ENCODE data around the gene MPHOSPH9. TPM values are rescaled to one million over a fixed set of nuclear protein-coding genes. Genes with fewer than 3 reads are reported as not detected.

MPHOSPH9 gene
- total and polyA plus RNA-seq, 8 donors = 3.3 to 13.4 (median 6.8) TPM

DNA sequence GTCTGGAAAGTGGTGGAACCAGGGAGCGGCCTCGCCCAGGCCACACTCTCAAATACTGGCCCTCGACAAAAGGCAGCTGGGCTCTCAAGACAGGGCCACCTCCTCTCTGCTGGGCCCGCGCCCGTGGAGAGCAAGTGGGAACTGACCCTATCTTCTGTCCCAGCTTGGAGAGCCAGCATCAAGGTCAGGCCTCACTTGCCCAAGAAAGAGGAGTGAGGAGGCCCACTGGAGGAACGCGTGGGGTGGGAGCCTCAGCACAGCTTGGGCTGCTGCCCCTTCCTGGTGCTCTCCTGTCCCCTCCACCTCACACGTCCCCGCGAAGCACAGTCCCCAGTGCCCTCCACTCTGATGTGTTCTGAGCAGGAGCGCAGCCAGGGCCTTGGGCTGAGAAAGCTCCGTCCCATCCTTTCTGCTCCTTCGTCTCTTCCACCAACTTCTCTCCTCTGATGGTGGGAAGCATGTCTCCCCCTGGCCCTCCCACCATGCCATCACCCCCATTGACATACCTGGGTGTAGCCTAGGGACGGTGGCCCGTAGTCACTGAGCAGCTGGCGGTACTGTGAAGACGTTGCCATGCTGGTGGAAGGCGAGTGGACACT lies 33.8 kb upstream of the MPHOSPH9 start:
- 87 to 90% methylated on average over 17 to 19 of the region's 19 CpGs for WGBS, 2 donors
- Histone ChIP-seq H3K27ac (no peak overlapping the region), H3K27me3 (no peaks in the 10 kb centered on the region), H3K36me3 (peaks cover 0 to 1% (median 0%) of the 10 kb centered on the region in 3 donors), H3K4me3 (no peak overlapping the region), H3K9me3 (no peaks in the 10 kb centered on the region), H3K4me1 (peaks cover 0 to 4% (median 0%) of the 10 kb centered on the region in 3 donors)
- ATAC-seq (no peak), DNase-seq (no peak), FAIRE-seq (no peak)
- intact Hi-C loops (cut with DNase I) = no loop called here
- TF ChIP-seq, protein P1, sequence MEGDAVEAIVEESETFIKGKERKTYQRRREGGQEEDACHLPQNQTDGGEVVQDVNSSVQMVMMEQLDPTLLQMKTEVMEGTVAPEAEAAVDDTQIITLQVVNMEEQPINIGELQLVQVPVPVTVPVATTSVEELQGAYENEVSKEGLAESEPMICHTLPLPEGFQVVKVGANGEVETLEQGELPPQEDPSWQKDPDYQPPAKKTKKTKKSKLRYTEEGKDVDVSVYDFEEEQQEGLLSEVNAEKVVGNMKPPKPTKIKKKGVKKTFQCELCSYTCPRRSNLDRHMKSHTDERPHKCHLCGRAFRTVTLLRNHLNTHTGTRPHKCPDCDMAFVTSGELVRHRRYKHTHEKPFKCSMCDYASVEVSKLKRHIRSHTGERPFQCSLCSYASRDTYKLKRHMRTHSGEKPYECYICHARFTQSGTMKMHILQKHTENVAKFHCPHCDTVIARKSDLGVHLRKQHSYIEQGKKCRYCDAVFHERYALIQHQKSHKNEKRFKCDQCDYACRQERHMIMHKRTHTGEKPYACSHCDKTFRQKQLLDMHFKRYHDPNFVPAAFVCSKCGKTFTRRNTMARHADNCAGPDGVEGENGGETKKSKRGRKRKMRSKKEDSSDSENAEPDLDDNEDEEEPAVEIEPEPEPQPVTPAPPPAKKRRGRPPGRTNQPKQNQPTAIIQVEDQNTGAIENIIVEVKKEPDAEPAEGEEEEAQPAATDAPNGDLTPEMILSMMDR (IDR thresholded peaks at IDR 0.05) = no peak

DNA sequence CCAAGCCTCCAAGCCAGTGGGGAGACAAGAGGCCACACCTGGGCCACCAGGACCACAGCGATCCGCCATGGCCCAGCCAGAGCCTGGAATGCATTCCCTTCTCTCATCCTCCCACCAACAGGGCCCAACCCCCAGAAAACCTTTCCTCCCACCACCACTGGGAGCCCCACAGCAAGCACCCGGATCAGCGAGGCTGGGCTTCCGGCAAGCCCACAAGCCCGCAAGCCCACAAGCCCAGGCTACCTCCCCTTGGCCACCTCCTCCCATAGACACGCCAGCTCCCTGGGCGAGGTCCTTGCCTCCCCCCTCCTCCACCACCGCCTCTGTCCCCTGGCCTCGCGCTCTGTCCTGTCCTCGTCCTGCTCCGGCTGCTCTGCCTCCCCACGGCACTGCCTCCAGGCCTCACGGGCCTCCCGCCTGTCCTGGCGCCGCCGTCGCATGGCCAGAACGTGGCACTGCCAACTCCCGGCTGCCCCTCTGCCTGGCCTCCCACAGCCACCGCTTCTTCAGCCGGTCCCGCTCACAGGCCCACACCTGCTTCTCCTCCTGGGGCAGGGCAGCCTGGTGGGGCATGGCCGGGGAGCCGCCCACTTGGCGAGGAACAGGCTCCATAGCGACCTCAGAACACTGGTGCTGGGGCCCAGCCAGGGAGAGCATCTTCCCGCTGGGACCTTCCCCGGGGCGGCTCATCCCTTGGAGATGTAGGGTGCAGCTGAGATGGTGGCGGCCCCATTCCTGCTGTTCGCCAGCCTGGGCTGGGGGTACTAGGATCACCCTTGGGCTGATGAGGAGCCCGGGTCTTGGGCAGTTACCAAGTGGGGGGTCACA lies 33.1 kb upstream of the MPHOSPH9 start:
- peaks cover 0 to 8% (median 0%) of the 10 kb centered on the region in 3 donors for H3K36me3 ChIP-seq
- H3K9me3 ChIP-seq = no peaks in the 10 kb centered on the region
- TF ChIP-seq, protein P1 (IDR thresholded peaks at IDR 0.05) = no peak
- H3K27ac ChIP-seq = no peak overlapping the region
- peaks cover 0 to 4% (median 0%) of the 10 kb centered on the region in 3 donors for H3K4me1 ChIP-seq
- ATAC-seq = no peak
- H3K4me3 ChIP-seq = no peak overlapping the region
- WGBS, 2 donors = 90 to 92% methylated on average over 35 of the region's 35 CpGs
- peak in 1 of 6 donors; percentile 74 for DNase-seq
- no peak for FAIRE-seq
- intact Hi-C loops (cut with DNase I) = no loop called here
- H3K27me3 ChIP-seq = no peaks in the 10 kb centered on the region

DNA sequence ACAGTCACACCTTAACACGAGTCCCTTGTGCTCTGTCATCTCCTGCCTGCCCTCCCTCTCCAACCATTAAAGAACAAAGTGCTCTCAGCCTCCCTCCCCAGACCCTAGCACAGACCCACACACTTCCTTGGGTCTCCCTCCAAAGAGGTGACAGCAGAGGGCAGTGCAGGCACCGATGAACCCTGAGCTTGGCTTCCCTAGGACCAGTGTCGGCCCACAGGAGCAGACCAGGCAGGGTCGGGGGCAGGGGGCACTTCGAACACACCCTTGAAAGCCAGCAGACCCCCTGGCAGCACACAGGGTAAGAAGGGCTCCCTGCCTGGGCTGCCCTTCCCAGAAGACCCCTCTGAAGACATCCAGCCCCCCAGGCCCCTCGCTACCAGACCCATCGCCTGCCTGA lies 31.7 kb upstream of the MPHOSPH9 start:
- H3K4me1 ChIP-seq = no peaks in the 10 kb centered on the region
- H3K27me3 ChIP-seq = no peaks in the 10 kb centered on the region
- no peak overlapping the region for H3K4me3 ChIP-seq
- H3K36me3 ChIP-seq = peaks cover 0 to 10% (median 0%) of the 10 kb centered on the region in 3 donors
- intact Hi-C loops (cut with DNase I) = no loop called here
- no peaks in the 10 kb centered on the region for H3K9me3 ChIP-seq
- no peak overlapping the region for H3K27ac ChIP-seq
- FAIRE-seq = no peak
- no peak for DNase-seq
- no peak for ATAC-seq
- TF ChIP-seq, protein P1 (IDR thresholded peaks at IDR 0.05) = no peak
- WGBS, 2 donors = 57 to 58% methylated on average over 7 of the region's 7 CpGs

DNA sequence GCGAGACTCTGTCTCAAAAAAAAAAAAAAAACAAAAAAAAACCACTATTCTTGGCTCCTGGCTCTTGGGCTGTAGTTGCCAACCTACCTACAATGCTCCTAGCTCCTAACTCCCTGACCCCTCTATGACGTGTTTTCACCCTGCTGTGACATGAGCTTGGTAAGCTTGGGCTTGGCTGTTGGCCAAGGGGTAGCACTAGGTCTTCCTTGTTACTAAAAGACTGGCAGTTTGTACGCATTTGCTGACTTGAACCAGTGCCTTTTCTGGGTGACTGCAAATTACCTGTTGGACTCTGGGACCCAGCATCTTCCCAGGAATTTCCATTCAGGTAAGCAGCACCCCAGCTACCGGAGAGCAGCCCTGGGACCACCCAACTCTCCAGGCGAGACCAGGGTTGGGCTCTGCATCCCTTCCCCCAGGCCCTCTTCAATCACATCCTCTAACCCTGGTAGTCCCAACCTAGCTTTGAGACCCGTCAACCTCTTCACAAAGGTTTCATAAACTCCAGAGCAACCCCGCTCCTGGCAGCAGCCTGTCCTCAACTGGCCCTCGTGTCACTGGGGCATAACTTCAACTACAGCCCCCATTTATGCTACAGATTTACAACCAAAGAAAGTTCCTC lies 30.4 kb upstream of the MPHOSPH9 start:
- H3K36me3 ChIP-seq = peaks cover 0 to 10% (median 0%) of the 10 kb centered on the region in 3 donors
- FAIRE-seq (no peak), DNase-seq (peak in 1 of 6 donors; percentile 32), ATAC-seq (no peak)
- H3K27ac ChIP-seq = no peak overlapping the region
- TF ChIP-seq, protein P1 (IDR thresholded peaks at IDR 0.05) = no peak
- H3K4me3 ChIP-seq = no peak overlapping the region
- intact Hi-C loops (cut with DNase I) = no loop called here
- no peaks in the 10 kb centered on the region for H3K9me3 ChIP-seq
- H3K4me1 ChIP-seq = no peaks in the 10 kb centered on the region
- H3K27me3 ChIP-seq = no peaks in the 10 kb centered on the region
- WGBS, 2 donors = 84 to 89% methylated on average over 8 of the region's 8 CpGs

All from pancreas (tissue), 10 donors.